A549 (cell line): ENCODE results near the gene PRX. TPM values are rescaled to one million over a fixed set of nuclear protein-coding genes. Genes with fewer than 3 reads are reported as not detected.

ENCODE experiments used
- CEBPB ChIP-seq, 2 experiments: fragments of >200 bp in 1 of 2; sonication (Bioruptor Twin) in 1 of 2; formaldehyde crosslinking in 1 of 2; IDR thresholded peaks; 2 replicates each; pipeline ENCODE4 v1.6.1; 2012 to 2016
- CHD2 ChIP-seq: fragments of 150-350 bp; IDR thresholded peaks from 2 replicates; pipeline ENCODE4 v1.6.1; 2014; ENCODE audit warnings: low read length; ENCODE audit not compliant: partially characterized antibody
- EHF ChIP-seq: fragments of 250-450 bp; sonication (Bioruptor Pico); IDR thresholded peaks from 2 replicates; pipeline ENCODE4 v1.5.0; 2020; ENCODE audit warnings: mild to moderate bottlenecking
- ESRRA ChIP-seq: fragments of 150-350 bp; IDR thresholded peaks from 2 replicates; pipeline ENCODE4 v1.6.1; 2014; ENCODE audit warnings: mild to moderate bottlenecking, low read length, borderline replicate concordance
- FOSB ChIP-seq: fragments of 250-450 bp; sonication (Bioruptor Pico); IDR thresholded peaks from 2 replicates; pipeline ENCODE4 v1.5.0; 2020; ENCODE audit warnings: mild to moderate bottlenecking, moderate library complexity
- HDAC2 ChIP-seq: fragments of 200-600 bp; sonication (generic); IDR thresholded peaks from 2 replicates; pipeline ENCODE4 v1.6.1; 2016
- HEYL ChIP-seq: fragments of 250-450 bp; sonication (Bioruptor Pico); IDR thresholded peaks from 2 replicates; pipeline ENCODE4 v1.8.0; 2021; ENCODE audit warnings: mild to moderate bottlenecking, moderate library complexity
- HOXA7 ChIP-seq: fragments of 250-450 bp; sonication (Bioruptor Pico); IDR thresholded peaks from 2 replicates; pipeline ENCODE4 v1.5.0; 2020; ENCODE audit warnings: mild to moderate bottlenecking, moderate library complexity
- HOXB5 ChIP-seq: fragments of 250-450 bp; sonication (Bioruptor Pico); IDR thresholded peaks from 2 replicates; pipeline ENCODE4 v1.5.0; 2020; ENCODE audit warnings: mild to moderate bottlenecking, moderate library complexity
- JUNB ChIP-seq: fragments of >200 bp; sonication (Bioruptor Twin); formaldehyde crosslinking; IDR thresholded peaks from 2 replicates; pipeline ENCODE4 v1.6.1; 2016
- KDM5A ChIP-seq: fragments of 200-600 bp; sonication (generic); IDR thresholded peaks from 2 replicates; pipeline ENCODE4 v1.6.1; 2016; ENCODE audit warnings: antibody characterized with exemption, mild to moderate bottlenecking
- MAFK ChIP-seq: fragments of 450-650 bp; IDR thresholded peaks from 2 replicates; pipeline ENCODE4 v1.6.1; 2014; ENCODE audit not compliant: partially characterized antibody
- NPAS2 ChIP-seq: fragments of 250-450 bp; sonication (Bioruptor Pico); IDR thresholded peaks from 2 replicates; pipeline ENCODE4 v1.8.0; 2022; ENCODE audit warnings: mild to moderate bottlenecking, moderate library complexity, borderline replicate concordance
- PHF8 ChIP-seq: fragments of 200-600 bp; sonication (generic); IDR thresholded peaks from 2 replicates; pipeline ENCODE4 v1.6.1; 2016; ENCODE audit warnings: low read depth, mild to moderate bottlenecking, antibody characterized with exemption, moderate library complexity, borderline replicate concordance
- POLR2A ChIP-seq: IDR thresholded peaks from 2 replicates; pipeline ENCODE4 v1.6.1; 2012; ENCODE audit warnings: mild to moderate bottlenecking, low read length
- RAD21 ChIP-seq, 2 experiments: fragments of >200 bp in 1 of 2; sonication (Bioruptor Twin) in 1 of 2; formaldehyde crosslinking in 1 of 2; IDR thresholded peaks in 1 of 2; conservative IDR thresholded peaks in 1 of 2; 2 replicates in 1 of 2; 3 replicates in 1 of 2; pipeline ENCODE4 v1.6.1; 2012 to 2018; ENCODE audit warnings: inconsistent platforms in 1 of 2
- RARB ChIP-seq: fragments of 250-450 bp; sonication (Bioruptor Pico); IDR thresholded peaks from 2 replicates; pipeline ENCODE4 v1.8.0; 2021; ENCODE audit warnings: mild to moderate bottlenecking, moderate library complexity
- SMC3 ChIP-seq: fragments of >200 bp; sonication (Bioruptor Twin); formaldehyde crosslinking; IDR thresholded peaks from 3 replicates; pipeline ENCODE4 v1.6.1; 2018; ENCODE audit warnings: inconsistent platforms
- TP53 ChIP-seq: fragments of 250-450 bp; sonication (Bioruptor Pico); IDR thresholded peaks from 2 replicates; pipeline ENCODE4 v1.5.0; 2021; ENCODE audit warnings: mild to moderate bottlenecking, moderate library complexity
- ZFP36 ChIP-seq: fragments of 450-650 bp; IDR thresholded peaks from 2 replicates; pipeline ENCODE4 v1.6.1; 2014; ENCODE audit warnings: borderline replicate concordance; ENCODE audit not compliant: partially characterized antibody
- ZNF302 ChIP-seq: fragments of 250-450 bp; sonication (Bioruptor Pico); IDR thresholded peaks from 2 replicates; pipeline ENCODE4 v1.9.0; 2021; ENCODE audit warnings: inconsistent platforms, mild to moderate bottlenecking, moderate library complexity
- polyA plus RNA-seq, 4 experiments: library from polyadenylated mRNA; depleted of rRNA in 3 of 4; stranded (reverse); fragments of >200 nt; fragmentation: RNase III in 1 of 4; extraction: RNeasy Plus Mini Kit Qiagen cat#74134 plus additional on column Dnase treatment in 1 of 4; gene quantifications; 2 replicates in 3 of 4; 3 replicates in 1 of 4; pipeline ENCODE4 v1.2.3, GENCODE V29; 2011 to 2017
- TF ChIP-seq, protein P1 (sequence below): fragments of 150-350 bp; IDR thresholded peaks from 2 replicates; pipeline ENCODE4 v1.6.1; 2014; ENCODE audit warnings: low read depth, mild to moderate bottlenecking, low read length
- TF ChIP-seq, protein P2 (sequence below): fragments of >200 bp; sonication (Bioruptor Twin); formaldehyde crosslinking; IDR thresholded peaks from 3 replicates; pipeline ENCODE4 v1.6.1; 2016
- TF ChIP-seq, protein P3 (sequence below): fragments of >200 bp; sonication (Bioruptor Twin); formaldehyde crosslinking; IDR thresholded peaks from 3 replicates; pipeline ENCODE4 v1.5.1; 2016
- TF ChIP-seq, protein P4 (sequence below): fragments of 250-450 bp; sonication (Bioruptor Pico); IDR thresholded peaks from 2 replicates; pipeline ENCODE4 v1.5.0; 2020; ENCODE audit warnings: low read depth, mild to moderate bottlenecking, moderate library complexity

The PRX gene
- polyA plus RNA-seq, 2 of the 4 experiments (the other 2 are of a cell fraction) = 1.6 to 1.8 TPM

DNA sequence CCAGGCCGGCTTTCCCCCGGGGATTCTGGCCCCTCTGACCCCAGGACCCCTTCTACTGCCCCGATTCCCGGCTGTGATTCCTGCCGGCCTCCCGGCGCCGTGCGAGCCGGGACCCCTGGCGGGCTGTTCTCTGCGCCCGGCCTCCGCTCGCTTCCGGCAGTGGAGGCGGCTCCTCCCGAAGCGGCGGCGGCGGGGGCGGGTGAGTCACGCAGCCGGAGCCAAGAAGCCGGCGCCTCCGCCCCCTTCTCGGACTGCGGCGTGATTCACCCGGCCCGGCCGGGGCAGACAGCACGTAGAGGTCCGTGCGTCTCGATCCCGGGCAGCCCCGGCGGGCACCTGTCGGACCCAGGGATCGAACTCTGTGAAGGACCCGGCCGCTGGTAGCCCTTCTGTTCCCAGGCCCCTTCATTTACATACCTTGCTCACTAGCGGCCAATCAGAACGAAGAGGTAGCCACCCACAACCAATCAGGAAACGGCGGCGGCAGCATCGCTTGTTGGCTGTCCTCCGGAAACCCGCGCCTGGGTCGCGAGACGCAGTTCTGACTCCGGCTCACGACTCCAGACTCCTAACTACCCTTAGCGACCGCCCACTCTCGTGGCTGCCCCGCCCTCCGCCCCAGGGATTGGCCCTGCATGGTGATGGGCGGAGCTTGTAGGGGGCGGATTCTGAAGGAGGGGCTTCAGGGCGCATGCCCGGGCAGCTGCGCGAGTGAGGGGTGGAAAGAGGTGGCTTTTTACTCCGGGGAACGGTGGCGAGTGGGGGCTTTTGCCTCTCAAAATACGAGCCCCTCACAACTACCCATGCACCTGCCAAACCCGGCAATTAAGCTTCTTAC lies 12.5 kb upstream of the PRX start, which contains the start of gene SERTAD1 (continued):
- TF ChIP-seq ZFP36 = no peak
- TF ChIP-seq FOSB (CRISPR knock-in tag) = no peak
- no peak; the same call in 1 of the 2 replicates for TF ChIP-seq JUNB
- TF ChIP-seq KDM5A = 0 out of 2 replicates have a peak, but pooled peaks have one; percentile 31
- no peak for TF ChIP-seq HDAC2
- TF ChIP-seq, protein P1, sequence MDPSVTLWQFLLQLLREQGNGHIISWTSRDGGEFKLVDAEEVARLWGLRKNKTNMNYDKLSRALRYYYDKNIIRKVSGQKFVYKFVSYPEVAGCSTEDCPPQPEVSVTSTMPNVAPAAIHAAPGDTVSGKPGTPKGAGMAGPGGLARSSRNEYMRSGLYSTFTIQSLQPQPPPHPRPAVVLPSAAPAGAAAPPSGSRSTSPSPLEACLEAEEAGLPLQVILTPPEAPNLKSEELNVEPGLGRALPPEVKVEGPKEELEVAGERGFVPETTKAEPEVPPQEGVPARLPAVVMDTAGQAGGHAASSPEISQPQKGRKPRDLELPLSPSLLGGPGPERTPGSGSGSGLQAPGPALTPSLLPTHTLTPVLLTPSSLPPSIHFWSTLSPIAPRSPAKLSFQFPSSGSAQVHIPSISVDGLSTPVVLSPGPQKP = no peak
- TF ChIP-seq EHF (CRISPR knock-in tag) = no peak
- TF ChIP-seq, protein P2, sequence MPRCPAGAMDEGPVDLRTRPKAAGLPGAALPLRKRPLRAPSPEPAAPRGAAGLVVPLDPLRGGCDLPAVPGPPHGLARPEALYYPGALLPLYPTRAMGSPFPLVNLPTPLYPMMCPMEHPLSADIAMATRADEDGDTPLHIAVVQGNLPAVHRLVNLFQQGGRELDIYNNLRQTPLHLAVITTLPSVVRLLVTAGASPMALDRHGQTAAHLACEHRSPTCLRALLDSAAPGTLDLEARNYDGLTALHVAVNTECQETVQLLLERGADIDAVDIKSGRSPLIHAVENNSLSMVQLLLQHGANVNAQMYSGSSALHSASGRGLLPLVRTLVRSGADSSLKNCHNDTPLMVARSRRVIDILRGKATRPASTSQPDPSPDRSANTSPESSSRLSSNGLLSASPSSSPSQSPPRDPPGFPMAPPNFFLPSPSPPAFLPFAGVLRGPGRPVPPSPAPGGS = peak; percentile 99
- peak; percentile 50 for TF ChIP-seq CHD2
- TF ChIP-seq RARB (CRISPR knock-in tag) = no peak
- TF ChIP-seq NPAS2 (CRISPR knock-in tag) = no peak
- TF ChIP-seq, protein P3, sequence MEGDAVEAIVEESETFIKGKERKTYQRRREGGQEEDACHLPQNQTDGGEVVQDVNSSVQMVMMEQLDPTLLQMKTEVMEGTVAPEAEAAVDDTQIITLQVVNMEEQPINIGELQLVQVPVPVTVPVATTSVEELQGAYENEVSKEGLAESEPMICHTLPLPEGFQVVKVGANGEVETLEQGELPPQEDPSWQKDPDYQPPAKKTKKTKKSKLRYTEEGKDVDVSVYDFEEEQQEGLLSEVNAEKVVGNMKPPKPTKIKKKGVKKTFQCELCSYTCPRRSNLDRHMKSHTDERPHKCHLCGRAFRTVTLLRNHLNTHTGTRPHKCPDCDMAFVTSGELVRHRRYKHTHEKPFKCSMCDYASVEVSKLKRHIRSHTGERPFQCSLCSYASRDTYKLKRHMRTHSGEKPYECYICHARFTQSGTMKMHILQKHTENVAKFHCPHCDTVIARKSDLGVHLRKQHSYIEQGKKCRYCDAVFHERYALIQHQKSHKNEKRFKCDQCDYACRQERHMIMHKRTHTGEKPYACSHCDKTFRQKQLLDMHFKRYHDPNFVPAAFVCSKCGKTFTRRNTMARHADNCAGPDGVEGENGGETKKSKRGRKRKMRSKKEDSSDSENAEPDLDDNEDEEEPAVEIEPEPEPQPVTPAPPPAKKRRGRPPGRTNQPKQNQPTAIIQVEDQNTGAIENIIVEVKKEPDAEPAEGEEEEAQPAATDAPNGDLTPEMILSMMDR = peak; percentile 100
- TF ChIP-seq HOXB5 (CRISPR knock-in tag) = no peak
- TF ChIP-seq CEBPB (IDR thresholded peaks at IDR 0.05) = no peak
- TF ChIP-seq HOXA7 (CRISPR knock-in tag) = no peak
- TF ChIP-seq SMC3 = peak; percentile 85
- peak; percentile 99 for TF ChIP-seq POLR2A
- no peak for TF ChIP-seq HEYL (CRISPR knock-in tag)
- no peak for TF ChIP-seq MAFK
- TF ChIP-seq, protein P4, sequence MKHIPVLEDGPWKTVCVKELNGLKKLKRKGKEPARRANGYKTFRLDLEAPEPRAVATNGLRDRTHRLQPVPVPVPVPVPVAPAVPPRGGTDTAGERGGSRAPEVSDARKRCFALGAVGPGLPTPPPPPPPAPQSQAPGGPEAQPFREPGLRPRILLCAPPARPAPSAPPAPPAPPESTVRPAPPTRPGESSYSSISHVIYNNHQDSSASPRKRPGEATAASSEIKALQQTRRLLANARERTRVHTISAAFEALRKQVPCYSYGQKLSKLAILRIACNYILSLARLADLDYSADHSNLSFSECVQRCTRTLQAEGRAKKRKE (CRISPR knock-in tag) = no peak
- TF ChIP-seq ZNF302 (CRISPR knock-in tag) = no peak
- TF ChIP-seq RAD21 (conservative IDR thresholded peaks at IDR 0.05 in 1 of 2, IDR thresholded peaks at IDR 0.05 in 1 of 2) = peak; percentile 11 to 73; a peak in 4 of 5 replicates
- peak; percentile 63; the same call in 1 of the 2 replicates for TF ChIP-seq PHF8
- TF ChIP-seq ESRRA = no peak
- TF ChIP-seq TP53 (CRISPR knock-in tag) = 0 out of 2 replicates have a peak, but pooled peaks have one; percentile 25
